Measurements from ENCODE around the gene HEXIM2. TPM values are rescaled to one million over a fixed set of nuclear protein-coding genes. Genes with fewer than 3 reads are reported as not detected.

Gene HEXIM2
- total and polyA plus RNA-seq, 10 donors = 4.0 to 10.4 (median 7.9) TPM

DNA sequence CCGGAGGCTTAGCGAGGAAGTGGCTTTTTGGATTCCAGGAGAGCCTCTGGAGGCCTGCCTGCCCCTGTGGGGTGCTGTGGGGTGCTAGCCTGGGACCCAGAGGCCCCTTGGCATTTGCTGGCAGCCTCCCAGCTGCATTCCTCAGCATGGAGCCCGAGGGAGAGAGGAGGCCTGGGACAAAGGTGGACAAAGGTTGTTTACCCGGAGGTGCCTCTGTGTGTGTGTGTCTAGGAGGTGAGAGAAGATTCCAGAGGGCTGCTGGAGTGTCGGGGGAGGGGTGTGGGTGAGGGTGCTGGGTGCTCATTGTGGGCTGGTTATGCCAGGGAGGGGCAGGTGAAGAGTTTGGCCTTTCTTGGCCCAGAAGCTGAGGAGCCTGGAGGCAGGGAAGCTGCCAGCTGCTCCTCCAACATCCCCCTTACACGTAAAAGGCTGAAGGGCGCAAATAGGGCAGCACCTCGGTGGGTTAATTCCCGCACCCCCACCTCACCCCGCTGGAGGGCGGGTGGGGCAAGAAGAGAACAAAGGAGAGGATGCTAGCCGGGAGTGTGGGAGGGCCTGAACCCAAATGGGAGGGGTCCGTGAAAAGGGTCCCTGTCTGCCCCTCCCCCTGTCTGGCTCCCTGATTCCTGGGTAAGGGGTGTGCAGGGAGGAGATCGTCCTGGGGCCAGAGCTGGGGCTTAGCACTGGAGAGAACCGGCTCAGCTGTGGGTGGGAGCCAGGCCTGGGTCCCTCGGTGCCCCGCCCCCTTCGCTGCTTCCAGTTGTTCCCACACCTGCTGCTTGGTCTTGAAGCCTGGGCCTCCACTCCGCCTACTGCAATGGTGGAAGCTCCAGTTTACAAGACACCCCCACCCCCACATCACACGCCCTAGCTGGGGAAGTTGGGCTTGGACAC lies 9.9 kb downstream of the HEXIM2 start:
- Histone ChIP-seq H3K9me3 (no peaks in the 10 kb centered on the region), H3K27ac (peak overlapping the region in 6 of 8 donors; percentile 58 to 90 (median 80)), H3K4me3 (peak overlapping the region in 1 of 8 donors; percentile 70), H3K27me3 (replicated peaks in 1 of 7) (no peaks in the 10 kb centered on the region), H3K36me3 (peaks cover 0 to 20% (median 4%) of the 10 kb centered on the region in 6 donors), H3K4me1 (peaks cover 0 to 60% (median 33%) of the 10 kb centered on the region in 6 donors)
- WGBS, 5 donors = 60 to 68% (median 63%) methylated on average over 17 to 20 of the region's 20 CpGs
- TF ChIP-seq POLR2A (IDR thresholded peaks at IDR 0.05) = no peak
- TF ChIP-seq, protein P1, sequence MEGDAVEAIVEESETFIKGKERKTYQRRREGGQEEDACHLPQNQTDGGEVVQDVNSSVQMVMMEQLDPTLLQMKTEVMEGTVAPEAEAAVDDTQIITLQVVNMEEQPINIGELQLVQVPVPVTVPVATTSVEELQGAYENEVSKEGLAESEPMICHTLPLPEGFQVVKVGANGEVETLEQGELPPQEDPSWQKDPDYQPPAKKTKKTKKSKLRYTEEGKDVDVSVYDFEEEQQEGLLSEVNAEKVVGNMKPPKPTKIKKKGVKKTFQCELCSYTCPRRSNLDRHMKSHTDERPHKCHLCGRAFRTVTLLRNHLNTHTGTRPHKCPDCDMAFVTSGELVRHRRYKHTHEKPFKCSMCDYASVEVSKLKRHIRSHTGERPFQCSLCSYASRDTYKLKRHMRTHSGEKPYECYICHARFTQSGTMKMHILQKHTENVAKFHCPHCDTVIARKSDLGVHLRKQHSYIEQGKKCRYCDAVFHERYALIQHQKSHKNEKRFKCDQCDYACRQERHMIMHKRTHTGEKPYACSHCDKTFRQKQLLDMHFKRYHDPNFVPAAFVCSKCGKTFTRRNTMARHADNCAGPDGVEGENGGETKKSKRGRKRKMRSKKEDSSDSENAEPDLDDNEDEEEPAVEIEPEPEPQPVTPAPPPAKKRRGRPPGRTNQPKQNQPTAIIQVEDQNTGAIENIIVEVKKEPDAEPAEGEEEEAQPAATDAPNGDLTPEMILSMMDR (IDR thresholded peaks at IDR 0.05 in 8 of 11, conservative IDR thresholded peaks at IDR 0.05 in 3 of 11) = no peak
- no peak for TF ChIP-seq POLR2AphosphoS5 (IDR thresholded peaks at IDR 0.05)
- DNase-seq = no peak
- intact Hi-C loops (cut with DNase I; ENCODE audit: low total_unique reads) = no loop called here

DNA sequence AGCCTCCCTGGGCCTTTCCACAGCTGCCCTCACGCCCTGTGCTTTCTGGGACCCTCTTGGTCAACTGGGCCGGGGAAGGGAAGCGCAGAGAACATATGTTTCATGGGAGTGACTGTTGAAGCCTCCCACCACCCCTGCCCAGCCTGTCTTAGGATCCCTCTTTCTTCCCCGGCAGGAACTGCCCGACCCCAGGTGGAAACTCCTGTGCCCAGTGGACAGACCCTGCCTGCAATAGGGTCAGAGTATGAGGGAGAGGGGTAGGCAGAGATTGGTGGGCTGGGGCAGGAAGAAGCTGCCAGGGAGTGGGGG lies 10.5 kb downstream of the HEXIM2 start:
- Histone ChIP-seq H3K36me3 (peaks cover 0 to 20% (median 4%) of the 10 kb centered on the region in 6 donors), H3K27ac (peak overlapping the region in 7 of 8 donors; percentile 48 to 90 (median 80)), H3K9me3 (no peaks in the 10 kb centered on the region), H3K4me1 (peaks cover 0 to 61% (median 33%) of the 10 kb centered on the region in 6 donors), H3K4me3 (peak overlapping the region in 3 of 8 donors; percentile 34 to 70 (median 43)), H3K27me3 (replicated peaks in 1 of 7) (no peaks in the 10 kb centered on the region)
- TF ChIP-seq POLR2AphosphoS5 (IDR thresholded peaks at IDR 0.05) (no peak), POLR2A (IDR thresholded peaks at IDR 0.05) (no peak)
- TF ChIP-seq, protein P1 (IDR thresholded peaks at IDR 0.05 in 8 of 11, conservative IDR thresholded peaks at IDR 0.05 in 3 of 11) = no peak
- intact Hi-C loops (cut with DNase I; ENCODE audit: low total_unique reads) = no loop called here
- DNase-seq = no peak
- WGBS, 5 donors = 79 to 91% (median 87%) methylated on average over 5 of the region's 5 CpGs

DNA sequence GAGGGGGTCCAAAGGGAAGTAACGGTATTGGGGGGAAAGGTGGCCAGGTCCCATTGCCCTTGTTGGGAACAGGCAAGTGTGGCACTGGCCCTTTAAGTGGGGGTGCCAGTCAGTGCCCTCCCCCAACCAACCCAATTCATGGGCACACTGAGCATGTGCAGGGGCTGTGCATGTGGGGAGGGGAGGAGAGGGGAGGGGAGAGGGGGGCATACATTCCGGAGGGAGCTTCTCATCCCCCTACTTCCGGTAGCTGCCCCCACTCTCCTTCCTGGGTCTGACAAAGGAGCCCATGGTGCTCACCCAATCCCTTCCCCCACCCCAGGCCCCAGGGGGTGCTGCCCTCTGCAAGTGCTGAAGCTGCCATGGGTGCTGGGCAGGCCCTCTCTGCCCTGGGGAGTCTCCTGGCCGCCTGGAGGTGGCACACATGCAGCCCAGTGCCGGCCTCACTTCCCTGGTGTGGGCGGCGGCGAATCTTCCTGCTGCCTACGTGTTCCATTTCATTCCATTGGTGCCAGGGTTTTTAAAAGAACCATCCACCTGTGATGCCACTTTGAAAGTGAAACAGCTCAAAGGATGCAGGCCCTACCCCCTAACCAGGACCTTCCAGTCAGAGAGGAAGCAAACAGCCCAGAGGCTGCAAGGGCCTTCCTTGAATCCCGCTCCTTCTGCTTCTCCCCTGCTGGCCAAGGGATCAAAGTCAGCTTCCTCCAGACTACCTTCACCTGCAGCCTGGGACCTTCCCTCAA lies 11.0 kb downstream of the HEXIM2 start:
- no peaks in the 10 kb centered on the region for H3K9me3 ChIP-seq
- H3K4me3 ChIP-seq = peak overlapping the region in 7 of 8 donors; percentile 15 to 70 (median 32)
- intact Hi-C loops (cut with DNase I; ENCODE audit: low total_unique reads) = no loop called here
- H3K27ac ChIP-seq = peak overlapping the region; percentile 23 to 90 (median 78)
- peaks cover 0 to 20% (median 4%) of the 10 kb centered on the region in 6 donors for H3K36me3 ChIP-seq
- H3K27me3 ChIP-seq (replicated peaks in 1 of 7) = no peaks in the 10 kb centered on the region
- WGBS, 5 donors = 6 to 14% (median 11%) methylated on average over 6 to 10 of the region's 10 CpGs
- DNase-seq = peak; percentile 88
- TF ChIP-seq POLR2AphosphoS5 (IDR thresholded peaks at IDR 0.05) (peak; percentile 24 to 71 (median 53)), POLR2A (IDR thresholded peaks at IDR 0.05) (no peak)
- H3K4me1 ChIP-seq = peaks cover 0 to 61% (median 33%) of the 10 kb centered on the region in 6 donors

DNA sequence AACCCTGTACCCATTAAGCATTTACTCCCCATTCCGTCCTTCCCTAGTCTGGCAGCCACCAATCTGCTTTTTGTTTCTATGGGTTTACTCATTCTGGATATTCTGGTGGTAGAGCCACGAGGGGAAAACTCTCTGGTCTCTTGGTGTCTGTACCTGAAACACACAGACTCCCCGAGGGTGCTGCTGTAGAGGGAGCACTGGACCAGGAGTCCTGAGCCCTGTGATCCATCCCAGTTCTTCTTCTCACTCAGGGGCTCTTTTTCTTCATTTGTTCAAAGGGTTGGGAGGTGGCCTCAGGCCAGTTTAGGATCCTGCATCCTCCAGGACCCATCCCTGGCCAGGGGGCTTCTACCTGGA lies 14.1 kb downstream of the HEXIM2 start:
- no peaks in the 10 kb centered on the region for H3K36me3 ChIP-seq
- H3K4me3 ChIP-seq = no peak overlapping the region
- no peaks in the 10 kb centered on the region for H3K9me3 ChIP-seq
- peaks cover 0 to 52% (median 32%) of the 10 kb centered on the region in 6 donors for H3K4me1 ChIP-seq
- no peak for DNase-seq
- intact Hi-C loops (cut with DNase I; ENCODE audit: low total_unique reads) = no loop called here
- no peaks in the 10 kb centered on the region for H3K27me3 ChIP-seq (replicated peaks in 1 of 7)
- no peak for TF ChIP-seq POLR2AphosphoS5 (IDR thresholded peaks at IDR 0.05)
- TF ChIP-seq, protein P1 (IDR thresholded peaks at IDR 0.05 in 8 of 11, conservative IDR thresholded peaks at IDR 0.05 in 3 of 11) = no peak
- no peak for TF ChIP-seq POLR2A (IDR thresholded peaks at IDR 0.05)
- WGBS, 5 donors = 67 to 88% (median 80%) methylated on average over 3 of the region's 3 CpGs
- peak overlapping the region in 6 of 8 donors; percentile 13 to 68 (median 58) for H3K27ac ChIP-seq
